NCI-H1105 treated with DMSO at 0.1 percent for 48 hours (cell line): ENCODE measurements around the gene TRIM21.
"Not testable (repeated sequence)": the region's sequence is repeated elsewhere in the genome, so short reads cannot be mapped to it uniquely, and the experiment has no call there.

Source experiments
- DNase-seq: peaks from one replicate; lab custom pipeline; 2025; lab: John Stamatoyannopoulos, UW

Gene TRIM21

GRCh38 chr11:4393209-4393857, at the start of gene TRIM21:
Gene TRIM21, minus strand, starts transcription at chr11:4393702. Its CDS starts 3,293 bp downstream, at chr11:4390409.
- peak; percentile 18 for DNase-seq

GRCh38 chr11:4441515-4441914, 48.0 kb upstream of the TRIM21 start:
- DNase-seq = no peak

GRCh38 chr11:4436411-4436810, 42.9 kb upstream of the TRIM21 start:
- no peak for DNase-seq

GRCh38 chr11:4433856-4434255, 40.4 kb upstream of the TRIM21 start:
- no peak for DNase-seq

- DNase-seq = no peak
Measured at GRCh38 chr11:4430051-4430450, 36.5 kb upstream of the TRIM21 start.

- no peak for DNase-seq
Measured at GRCh38 chr11:4418403-4418802, 24.9 kb upstream of the TRIM21 start.

GRCh38 chr11:4416816-4417215, 23.3 kb upstream of the TRIM21 start:
- DNase-seq = no peak

- DNase-seq = no peak
Measured at GRCh38 chr11:4416306-4416705, 22.8 kb upstream of the TRIM21 start.

GRCh38 chr11:4406206-4406605, 12.7 kb upstream of the TRIM21 start:
- not testable (repeated sequence) for DNase-seq

GRCh38 chr11:4393858-4394223, 339 bp upstream of the TRIM21 start:
- DNase-seq = no peak

GRCh38 chr11:4388221-4388620, 5.3 kb downstream of the TRIM21 start:
- no peak for DNase-seq

- DNase-seq = no peak
Measured at GRCh38 chr11:4385978-4386740, 7.3 kb downstream of the TRIM21 start.

GRCh38 chr11:4381901-4382300, 11.6 kb downstream of the TRIM21 start:
- DNase-seq = no peak

- DNase-seq = no peak
Measured at GRCh38 chr11:4375431-4376140, 17.9 kb downstream of the TRIM21 start.

GRCh38 chr11:4370166-4370565, 23.3 kb downstream of the TRIM21 start:
- DNase-seq = no peak

- DNase-seq = no peak
Measured at GRCh38 chr11:4368286-4368685, 25.2 kb downstream of the TRIM21 start, which contains the start of gene OR52B4. Gene OR52B4, minus strand, starts transcription at chr11:4368386. Its CDS starts 91 bp downstream, at chr11:4368295.

GRCh38 chr11:4348142-4348541, 45.4 kb downstream of the TRIM21 start:
- not testable (repeated sequence) for DNase-seq

- not testable (repeated sequence) for DNase-seq
Measured at GRCh38 chr11:4345366-4345765, 48.1 kb downstream of the TRIM21 start.
